K562 (cell line): ENCODE data around the gene TRIM44. TPM values are rescaled to one million over a fixed set of nuclear protein-coding genes. Genes with fewer than 3 reads are reported as not detected.

Source experiments
- ATAC-seq: fragments of 200-7000 bp; cut with Tn5 transposase; 3 replicates; pipeline ENCODE4 v1.9.1; 2020; ENCODE audit warnings: moderate library complexity
- BruUV-seq: library from RNA; stranded (reverse); fragments of 400-500 nt; replicated peaks from 2 replicates; lab custom pipeline; 2021; lab: Mats Ljungman, UMichigan
- CTCF ChIA-PET: fragments of 300-600 bp; formaldehyde crosslinking; extraction: SDS; loops from one replicate; lab custom pipeline; 2021; ENCODE audit warnings: low intra/inter-chr PET ratio; lab: Yijun Ruan, JAX
- POLR2A ChIA-PET: fragments of 300-600, 350-650 bp; sonication (Branson Sonifier 250); formaldehyde crosslinking; extraction: SDS; loops from one replicate; lab custom pipeline; 2021; ENCODE audit warnings: antibody characterized with exemption, inconsistent platforms; lab: Yijun Ruan, JAX
- DNase-seq, 4 experiments: peaks; one replicate each; pipeline versions ENCODE4 v3.0.0 to v3.0.0-alpha.2; 2011 to 2018; ENCODE audit warnings: low spot score in 3 of 4, mixed read lengths in 3 of 4; ENCODE audit errors: extremely low read depth in 1 of 4
- FAIRE-seq: peaks from 2 replicates; lab custom pipeline; 2011; peaks lifted over from hg19 to GRCh38; lab: Jason Lieb, UNC
- H2AFZ ChIP-seq: 2 replicates; pipeline ENCODE4 v1.6.0; 2011; ENCODE audit warnings: low read depth, low read length, control low read depth, inconsistent platforms
- H3K27ac ChIP-seq: fragments of 200-600 bp; 3 replicates; pipeline ENCODE4 v1.8.0; 2011; ENCODE audit warnings: low read depth, mild to moderate bottlenecking, control low read depth, inconsistent platforms, low read length, moderate library complexity, mixed read lengths; ENCODE audit errors: extremely low read depth
- H3K27me3 ChIP-seq, 2 experiments: fragments of 300-600 bp in 1 of 2; 2 replicates in 1 of 2; 3 replicates in 1 of 2; pipeline versions ENCODE4 v1.6.0 to v1.8.0; 2011; ENCODE audit warnings: inconsistent platforms in 2 of 2, low read length in 2 of 2, mild to moderate bottlenecking in 1 of 2, mixed read lengths in 1 of 2, moderate library complexity in 1 of 2; ENCODE audit not compliant: control insufficient read depth in 2 of 2, insufficient read depth in 2 of 2
- H3K36me3 ChIP-seq: fragments of 300-600 bp; 3 replicates; pipeline ENCODE4 v1.8.0; 2011; ENCODE audit warnings: mild to moderate bottlenecking, low read length, inconsistent platforms; ENCODE audit not compliant: control insufficient read depth, insufficient read depth
- H3K4me1 ChIP-seq, 2 experiments: fragments of 200-600 bp in 1 of 2; replicated peaks in 1 of 2; 2 replicates in 1 of 2; 3 replicates in 1 of 2; pipeline versions ENCODE4 v1.5.1 to v1.8.0; 2011; ENCODE audit warnings: inconsistent platforms in 2 of 2, low read length in 2 of 2, mild to moderate bottlenecking in 1 of 2, mixed read lengths in 1 of 2, moderate library complexity in 1 of 2; ENCODE audit not compliant: control insufficient read depth in 2 of 2, insufficient read depth in 2 of 2
- H3K4me2 ChIP-seq: 2 replicates; pipeline ENCODE4 v1.6.1; 2011; ENCODE audit warnings: low read length, control low read depth, inconsistent platforms, mixed read lengths; ENCODE audit not compliant: insufficient read depth
- H3K4me3 ChIP-seq: fragments of 200-600 bp; sonication (generic), shearing (Covaris generic); 2 replicates; pipeline ENCODE4 v1.5.1; 2016; ENCODE audit warnings: control low read depth, inconsistent platforms
- H3K79me2 ChIP-seq: fragments of 200-600 bp; 3 replicates; pipeline ENCODE4 v1.8.0; 2011; ENCODE audit warnings: low read length, inconsistent platforms; ENCODE audit not compliant: control insufficient read depth, insufficient read depth
- H3K9ac ChIP-seq, 2 experiments: 2 replicates each; pipeline versions ENCODE4 v1.6.0 to v1.6.1; 2011; ENCODE audit warnings: low read depth in 2 of 2, low read length in 2 of 2, control low read depth in 1 of 2, inconsistent platforms in 1 of 2, mild to moderate bottlenecking in 1 of 2, mixed read lengths in 1 of 2; ENCODE audit not compliant: insufficient read depth in 1 of 2
- H3K9me1 ChIP-seq: one replicate; pipeline ENCODE4 v1.6.0; 2011; ENCODE audit warnings: inconsistent platforms, mild to moderate bottlenecking, low read length, moderate library complexity; ENCODE audit not compliant: control insufficient read depth, insufficient read depth
- H3K9me3 ChIP-seq: replicated peaks from 2 replicates; pipeline ENCODE4 v1.5.1; 2011; ENCODE audit warnings: low read depth, low read length, inconsistent platforms; ENCODE audit not compliant: control insufficient read depth, insufficient read depth
- H4K20me1 ChIP-seq: replicated peaks from 2 replicates; pipeline ENCODE4 v1.6.1; 2011; ENCODE audit warnings: low read length, inconsistent platforms, mixed read lengths; ENCODE audit not compliant: control insufficient read depth, insufficient read depth
- BRCA1 ChIP-seq, 2 experiments: fragments of 450-650 bp in 1 of 2; sonication (generic) in 1 of 2; formaldehyde crosslinking in 1 of 2; IDR thresholded peaks; 2 replicates each; pipeline versions ENCODE4 v1.5.0 to v1.6.1; 2017 to 2020; ENCODE audit warnings: mild to moderate bottlenecking in 1 of 2, missing genetic modification reagents in 1 of 2
- GABPB2 ChIP-seq: fragments of 250-450 bp; sonication (Bioruptor Pico); conservative IDR thresholded peaks from 2 replicates; pipeline ENCODE4 v1.5.1; 2021; ENCODE audit warnings: mild to moderate bottlenecking
- HCFC1 ChIP-seq: IDR thresholded peaks from 2 replicates; pipeline ENCODE4 v1.6.1; 2012; ENCODE audit warnings: low read depth, low read length, improper control_type of control experiment
- KAT2B ChIP-seq: IDR thresholded peaks from one replicate; pipeline ENCODE4 v1.6.1; 2012; ENCODE audit warnings: low read depth, mild to moderate bottlenecking, control low read depth, inconsistent platforms, low read length, moderate library complexity
- KDM4B ChIP-seq, 2 experiments: fragments of 450-650 bp in 1 of 2; sonication (generic) in 1 of 2; IDR thresholded peaks; 2 replicates each; pipeline ENCODE4 v1.6.1; 2016 to 2017; ENCODE audit warnings: borderline replicate concordance in 2 of 2, antibody characterized with exemption in 1 of 2, low read depth in 1 of 2, mild to moderate bottlenecking in 1 of 2
- MBD2 ChIP-seq: sonication (generic); IDR thresholded peaks from 2 replicates; pipeline ENCODE4 v1.6.1; 2016; ENCODE audit warnings: low read depth, borderline replicate concordance
- POLR2G ChIP-seq: fragments of 200-400 bp; formaldehyde crosslinking; IDR thresholded peaks from 2 replicates; pipeline ENCODE4 v1.6.1; 2017; ENCODE audit warnings: low read depth, mild to moderate bottlenecking, antibody characterized with exemption, low read length, moderate library complexity
- POLR3G ChIP-seq: IDR thresholded peaks from 2 replicates; pipeline ENCODE4 v1.6.1; 2011; ENCODE audit not compliant: insufficient read length, insufficient replicate concordance; ENCODE audit errors: extremely low read depth
- SP2 ChIP-seq: IDR thresholded peaks from 2 replicates; pipeline ENCODE4 v1.6.1; 2011; ENCODE audit warnings: mild to moderate bottlenecking, low read depth, low read length, moderate library complexity; ENCODE audit not compliant: poor library complexity, severe bottlenecking; ENCODE audit errors: extremely low read depth
- TGIF2 ChIP-seq: sonication (generic); formaldehyde crosslinking; IDR thresholded peaks from 2 replicates; pipeline ENCODE4 v1.8.1; 2022; ENCODE audit warnings: mild to moderate bottlenecking, missing genetic modification reagents, moderate library complexity
- XRCC5 ChIP-seq: fragments of 200-400 bp; formaldehyde crosslinking; IDR thresholded peaks from 2 replicates; pipeline ENCODE4 v1.6.1; 2017; ENCODE audit warnings: low read depth, mild to moderate bottlenecking, low read length
- ZC3H4 ChIP-seq: sonication (generic); formaldehyde crosslinking; IDR thresholded peaks from 2 replicates; pipeline ENCODE4 v1.9.0; 2021; ENCODE audit warnings: missing genetic modification reagents, borderline replicate concordance
- ZNF263 ChIP-seq: sonication (generic); formaldehyde crosslinking; IDR thresholded peaks from 2 replicates; pipeline ENCODE4 v1.8.0; 2022; ENCODE audit warnings: mild to moderate bottlenecking, missing genetic modification reagents, borderline replicate concordance
- WGBS: fragments of 100-300 bp; shearing (Covaris generic); methylation state at CpG from one replicate; pipeline ENCODE4 v1.1.6; 2016; ENCODE audit warnings: low coverage, mixed read lengths; ENCODE audit not compliant: insufficient coverage; ENCODE audit errors: missing lambda C conversion rate; 5-methylcytosine and 5-hydroxymethylcytosine counted together
- in situ Hi-C: fragments of 300-500 bp; cut with MboI; formaldehyde crosslinking; loops from 4 replicates; pipeline ENCODE4 v1.15.0; 2018; ENCODE audit warnings: inconsistent platforms, mixed read lengths
- intact Hi-C: fragments of 100-400 bp; cut with micrococcal nuclease; formaldehyde crosslinking; loops from 2 replicates; pipeline ENCODE4 v1.14.2; 2022
- polyA plus RNA-seq, 8 experiments: library from polyadenylated mRNA; depleted of rRNA in 4 of 8; stranded (reverse) in 5 of 8; unstranded in 3 of 8; fragments of >200 nt; fragmentation: Nextera tagmentation in 2 of 8; fragmentation: Illumina TruSeq in 1 of 8; extraction: Ambion mirVana in 2 of 8; extraction: Trizol in 1 of 8; gene quantifications; 2 replicates each; pipeline versions ENCODE4 v1.2.1 to v1.2.3, GENCODE V29; 2011 to 2014; ENCODE audit warnings: inconsistent platforms in 1 of 8, missing spikeins in 1 of 8
- total RNA-seq, 7 experiments: library from RNA; depleted of rRNA in 6 of 7; stranded (reverse); fragments of >200 nt in 6 of 7; fragmentation: Illumina TruSeq in 2 of 7; extraction: Trizol in 2 of 7; gene quantifications; 2 replicates each; pipeline versions ENCODE4 v1.2.1 to v1.2.3, GENCODE V29; 2011 to 2021; ENCODE audit warnings: low replicate concordance in 1 of 7
- TF ChIP-seq, protein P1 (sequence below): fragments of 200-800 bp; sonication (Bioruptor generic); IDR thresholded peaks from 2 replicates; pipeline ENCODE4 v1.6.1; 2017; ENCODE audit warnings: missing genetic modification characterization, missing compliant biosample characterization
- TF ChIP-seq, protein P2 (sequence below): fragments of 450-650 bp; IDR thresholded peaks from 2 replicates; pipeline ENCODE4 v1.6.1; 2014; ENCODE audit warnings: low read depth, mild to moderate bottlenecking, moderate library complexity, borderline replicate concordance
- TF ChIP-seq, protein P3 (sequence below): fragments of 450-650 bp; IDR thresholded peaks from 2 replicates; pipeline ENCODE4 v1.6.1; 2016; ENCODE audit warnings: antibody characterized with exemption
- TF ChIP-seq, protein P4 (sequence below): sonication (generic); formaldehyde crosslinking; IDR thresholded peaks from 2 replicates; pipeline ENCODE4 v1.8.1; 2023; ENCODE audit warnings: mild to moderate bottlenecking, missing genetic modification reagents

Gene TRIM44
- total and polyA plus RNA-seq, 9 of the 15 experiments (the other 6 are each of a cell fraction or from before 2014, with no cell fraction given), result 8.3 to 105 (median 37.2) TPM

DNA sequence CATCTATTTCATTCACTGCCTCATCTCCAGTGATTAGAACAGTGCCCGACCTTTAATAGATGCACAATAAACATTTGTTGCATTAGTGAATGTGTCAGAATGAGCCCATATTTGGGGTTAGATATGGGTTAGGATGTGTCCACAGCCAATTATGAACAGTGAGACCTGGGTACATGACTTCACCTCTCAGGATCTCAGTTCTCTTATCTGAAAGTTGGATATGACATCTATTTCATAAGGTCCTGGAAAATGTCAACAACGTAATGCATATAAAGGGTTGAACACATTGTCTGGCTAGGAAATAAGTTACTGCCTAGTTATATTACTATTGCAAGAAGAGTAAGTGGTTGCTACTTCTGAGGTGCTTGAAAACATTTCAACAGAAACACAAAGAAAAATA, 201.6 kb downstream of the TRIM44 start:
- POLR2A ChIA-PET, result no interaction called here
- intact Hi-C loops (no loop called here), in situ Hi-C loops (no loop called here)
- Histone ChIP-seq H3K27ac (no peak overlapping the region), H3K4me1 (no peaks in the 10 kb centered on the region), H4K20me1 (no peaks in the 10 kb centered on the region), H3K9me1 (no peaks in the 10 kb centered on the region), H3K36me3 (no peaks in the 10 kb centered on the region), H2AFZ (no peak overlapping the region), H3K4me2 (no peak overlapping the region), H3K9ac (no peak overlapping the region), H3K79me2 (no peaks in the 10 kb centered on the region), H3K27me3 (peaks cover 0 to 5% of the 10 kb centered on the region in 2 experiments; a peak in 2 of 5 replicates), H3K4me3 (no peak overlapping the region), H3K9me3 (no peaks in the 10 kb centered on the region)
- CTCF ChIA-PET, result no interaction called here
- 5% methylated on average over 2 of the region's 2 CpGs for WGBS
- BruUV-seq, result no TSS peak
- FAIRE-seq (no peak), DNase-seq (no peak), ATAC-seq (no peak)
- TF ChIP-seq HCFC1 (no peak), GABPB2 (CRISPR knock-in tag) (no peak), TGIF2 (no peak), ZNF263 (no peak), KDM4B (IDR thresholded peaks at IDR 0.05; ENCODE audit: borderline replicate concordance in 2 of 2, low read depth in 1 of 2) (no peak), ZC3H4 (CRISPR knock-in tag) (no peak), SP2 (no peak), POLR3G (no peak), XRCC5 (no peak), KAT2B (no peak), POLR2G (no peak), MBD2 (no peak), BRCA1 (IDR thresholded peaks at IDR 0.05) (no peak), BRCA1 (CRISPR knock-in tag; IDR thresholded peaks at IDR 0.05) (no peak)
- TF ChIP-seq, protein P1, sequence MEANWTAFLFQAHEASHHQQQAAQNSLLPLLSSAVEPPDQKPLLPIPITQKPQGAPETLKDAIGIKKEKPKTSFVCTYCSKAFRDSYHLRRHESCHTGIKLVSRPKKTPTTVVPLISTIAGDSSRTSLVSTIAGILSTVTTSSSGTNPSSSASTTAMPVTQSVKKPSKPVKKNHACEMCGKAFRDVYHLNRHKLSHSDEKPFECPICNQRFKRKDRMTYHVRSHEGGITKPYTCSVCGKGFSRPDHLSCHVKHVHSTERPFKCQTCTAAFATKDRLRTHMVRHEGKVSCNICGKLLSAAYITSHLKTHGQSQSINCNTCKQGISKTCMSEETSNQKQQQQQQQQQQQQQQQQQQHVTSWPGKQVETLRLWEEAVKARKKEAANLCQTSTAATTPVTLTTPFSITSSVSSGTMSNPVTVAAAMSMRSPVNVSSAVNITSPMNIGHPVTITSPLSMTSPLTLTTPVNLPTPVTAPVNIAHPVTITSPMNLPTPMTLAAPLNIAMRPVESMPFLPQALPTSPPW (CRISPR knock-in tag), result no peak
- TF ChIP-seq, protein P2, sequence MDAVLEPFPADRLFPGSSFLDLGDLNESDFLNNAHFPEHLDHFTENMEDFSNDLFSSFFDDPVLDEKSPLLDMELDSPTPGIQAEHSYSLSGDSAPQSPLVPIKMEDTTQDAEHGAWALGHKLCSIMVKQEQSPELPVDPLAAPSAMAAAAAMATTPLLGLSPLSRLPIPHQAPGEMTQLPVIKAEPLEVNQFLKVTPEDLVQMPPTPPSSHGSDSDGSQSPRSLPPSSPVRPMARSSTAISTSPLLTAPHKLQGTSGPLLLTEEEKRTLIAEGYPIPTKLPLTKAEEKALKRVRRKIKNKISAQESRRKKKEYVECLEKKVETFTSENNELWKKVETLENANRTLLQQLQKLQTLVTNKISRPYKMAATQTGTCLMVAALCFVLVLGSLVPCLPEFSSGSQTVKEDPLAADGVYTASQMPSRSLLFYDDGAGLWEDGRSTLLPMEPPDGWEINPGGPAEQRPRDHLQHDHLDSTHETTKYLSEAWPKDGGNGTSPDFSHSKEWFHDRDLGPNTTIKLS, result no peak
- TF ChIP-seq, protein P3, sequence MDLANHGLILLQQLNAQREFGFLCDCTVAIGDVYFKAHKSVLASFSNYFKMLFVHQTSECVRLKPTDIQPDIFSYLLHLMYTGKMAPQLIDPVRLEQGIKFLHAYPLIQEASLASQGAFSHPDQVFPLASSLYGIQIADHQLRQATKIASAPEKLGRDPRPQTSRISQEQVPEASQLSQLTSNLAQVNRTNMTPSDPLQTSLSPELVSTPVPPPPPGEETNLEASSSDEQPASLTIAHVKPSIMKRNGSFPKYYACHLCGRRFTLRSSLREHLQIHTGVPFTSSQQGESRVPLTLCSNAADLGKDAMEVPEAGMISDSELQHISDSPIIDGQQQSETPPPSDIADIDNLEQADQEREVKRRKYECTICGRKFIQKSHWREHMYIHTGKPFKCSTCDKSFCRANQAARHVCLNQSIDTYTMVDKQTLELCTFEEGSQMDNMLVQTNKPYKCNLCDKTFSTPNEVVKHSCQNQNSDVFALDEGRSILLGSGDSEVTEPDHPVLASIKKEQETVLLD, result no peak
- TF ChIP-seq, protein P4, sequence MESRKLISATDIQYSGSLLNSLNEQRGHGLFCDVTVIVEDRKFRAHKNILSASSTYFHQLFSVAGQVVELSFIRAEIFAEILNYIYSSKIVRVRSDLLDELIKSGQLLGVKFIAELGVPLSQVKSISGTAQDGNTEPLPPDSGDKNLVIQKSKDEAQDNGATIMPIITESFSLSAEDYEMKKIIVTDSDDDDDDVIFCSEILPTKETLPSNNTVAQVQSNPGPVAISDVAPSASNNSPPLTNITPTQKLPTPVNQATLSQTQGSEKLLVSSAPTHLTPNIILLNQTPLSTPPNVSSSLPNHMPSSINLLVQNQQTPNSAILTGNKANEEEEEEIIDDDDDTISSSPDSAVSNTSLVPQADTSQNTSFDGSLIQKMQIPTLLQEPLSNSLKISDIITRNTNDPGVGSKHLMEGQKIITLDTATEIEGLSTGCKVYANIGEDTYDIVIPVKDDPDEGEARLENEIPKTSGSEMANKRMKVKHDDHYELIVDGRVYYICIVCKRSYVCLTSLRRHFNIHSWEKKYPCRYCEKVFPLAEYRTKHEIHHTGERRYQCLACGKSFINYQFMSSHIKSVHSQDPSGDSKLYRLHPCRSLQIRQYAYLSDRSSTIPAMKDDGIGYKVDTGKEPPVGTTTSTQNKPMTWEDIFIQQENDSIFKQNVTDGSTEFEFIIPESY (CRISPR knock-in tag), result no peak
